HEK293T (cell line): ENCODE data around the gene ATP1B3.

ENCODE experiments used
- BHLHE40 ChIP-seq: fragments of 450-650 bp; IDR thresholded peaks from 2 replicates; pipeline ENCODE4 v1.6.1; 2016; ENCODE audit warnings: mild to moderate bottlenecking, moderate library complexity, borderline replicate concordance
- ELF4 ChIP-seq: fragments of 450-650 bp; IDR thresholded peaks from 2 replicates; pipeline ENCODE4 v1.6.1; 2017; ENCODE audit warnings: antibody characterized with exemption
- FOXA1 ChIP-seq: fragments of 450-650 bp; IDR thresholded peaks from 2 replicates; pipeline ENCODE4 v1.6.1; 2016; ENCODE audit warnings: mild to moderate bottlenecking
- FOXM1 ChIP-seq: fragments of 450-650 bp; IDR thresholded peaks from 2 replicates; pipeline ENCODE4 v1.6.1; 2017; ENCODE audit warnings: mild to moderate bottlenecking, borderline replicate concordance
- HDGF ChIP-seq: fragments of 450-650 bp; IDR thresholded peaks from 2 replicates; pipeline ENCODE4 v1.6.1; 2017; ENCODE audit warnings: antibody characterized with exemption, borderline replicate concordance
- L3MBTL2 ChIP-seq: fragments of 450-650 bp; conservative IDR thresholded peaks from 2 replicates; pipeline ENCODE4 v1.6.1; 2016; ENCODE audit warnings: mild to moderate bottlenecking
- SUZ12 ChIP-seq: fragments of 450-650 bp; IDR thresholded peaks from 2 replicates; pipeline ENCODE4 v1.6.1; 2016; ENCODE audit warnings: mild to moderate bottlenecking
- ZNF384 ChIP-seq: fragments of 450-650 bp; IDR thresholded peaks from 2 replicates; pipeline ENCODE4 v1.6.1; 2016

DNA sequence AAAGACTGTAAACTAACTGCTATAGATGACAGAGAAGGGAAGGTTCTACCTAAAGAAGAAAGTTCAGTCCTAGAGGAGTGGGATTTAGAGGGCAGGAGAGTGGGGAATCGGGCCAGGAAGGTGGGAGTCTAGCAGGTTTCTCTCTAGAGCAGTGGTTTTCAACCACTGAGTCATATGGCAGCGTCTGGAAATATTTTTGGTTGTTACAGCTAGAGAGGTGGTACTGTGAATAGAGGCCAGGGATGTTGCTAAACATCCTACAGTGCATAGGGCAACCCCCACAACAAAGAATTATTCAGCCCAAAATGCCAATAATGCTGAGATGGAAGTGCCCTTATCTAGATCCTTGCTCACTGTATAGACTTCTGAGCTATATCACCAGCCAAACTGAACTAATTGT is 28.7 kb downstream of the ATP1B3 start:
- no peak for TF ChIP-seq HDGF
- no peak for TF ChIP-seq L3MBTL2
- no peak for TF ChIP-seq FOXM1
- TF ChIP-seq ZNF384, result no peak
- TF ChIP-seq SUZ12, result no peak
- no peak for TF ChIP-seq ELF4
- TF ChIP-seq BHLHE40, result no peak
- no peak for TF ChIP-seq FOXA1
